ENCODE measurements around the gene PCSK2. TPM values are rescaled to one million over a fixed set of nuclear protein-coding genes. Genes with fewer than 3 reads are reported as not detected.

PCSK2 gene
- total RNA-seq, 1 donor from 2014 or later = 11.5 TPM

DNA sequence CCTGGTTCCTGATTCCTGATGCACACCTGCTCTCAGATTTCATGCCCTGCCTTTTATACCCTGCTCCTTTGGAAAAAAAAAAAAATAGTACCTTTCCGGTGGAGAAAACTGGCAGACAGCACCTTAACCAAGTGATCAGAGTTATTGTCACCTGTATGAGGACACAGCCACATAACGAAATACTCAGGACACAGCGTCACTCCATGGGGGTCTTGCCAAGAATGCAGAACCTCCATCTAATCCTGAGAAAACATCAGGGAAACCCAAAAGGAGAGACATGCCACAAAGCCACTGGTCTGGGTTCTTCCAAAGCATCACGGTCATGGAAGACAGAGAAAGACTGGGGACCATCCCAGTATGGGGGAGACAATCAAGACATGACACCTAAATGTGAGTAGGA, 275.3 kb downstream of the PCSK2 start:
- TF ChIP-seq, protein P1, sequence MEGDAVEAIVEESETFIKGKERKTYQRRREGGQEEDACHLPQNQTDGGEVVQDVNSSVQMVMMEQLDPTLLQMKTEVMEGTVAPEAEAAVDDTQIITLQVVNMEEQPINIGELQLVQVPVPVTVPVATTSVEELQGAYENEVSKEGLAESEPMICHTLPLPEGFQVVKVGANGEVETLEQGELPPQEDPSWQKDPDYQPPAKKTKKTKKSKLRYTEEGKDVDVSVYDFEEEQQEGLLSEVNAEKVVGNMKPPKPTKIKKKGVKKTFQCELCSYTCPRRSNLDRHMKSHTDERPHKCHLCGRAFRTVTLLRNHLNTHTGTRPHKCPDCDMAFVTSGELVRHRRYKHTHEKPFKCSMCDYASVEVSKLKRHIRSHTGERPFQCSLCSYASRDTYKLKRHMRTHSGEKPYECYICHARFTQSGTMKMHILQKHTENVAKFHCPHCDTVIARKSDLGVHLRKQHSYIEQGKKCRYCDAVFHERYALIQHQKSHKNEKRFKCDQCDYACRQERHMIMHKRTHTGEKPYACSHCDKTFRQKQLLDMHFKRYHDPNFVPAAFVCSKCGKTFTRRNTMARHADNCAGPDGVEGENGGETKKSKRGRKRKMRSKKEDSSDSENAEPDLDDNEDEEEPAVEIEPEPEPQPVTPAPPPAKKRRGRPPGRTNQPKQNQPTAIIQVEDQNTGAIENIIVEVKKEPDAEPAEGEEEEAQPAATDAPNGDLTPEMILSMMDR (IDR thresholded peaks at IDR 0.05; ENCODE audit: unreplicated experiment) = no peak
- no peaks in the 10 kb centered on the region for H3K9me3 Mint-ChIP-seq (ENCODE audit: low read depth)
- H3K4me3 Mint-ChIP-seq (ENCODE audit: low read depth) = no peak overlapping the region
- peaks cover 21% of the 10 kb centered on the region for H3K27me3 Mint-ChIP-seq
- no peak for DNase-seq (ENCODE audit: low spot score, unreplicated experiment)
- H3K4me1 Mint-ChIP-seq (ENCODE audit: low read depth) = peaks cover 1% of the 10 kb centered on the region
- no peaks in the 10 kb centered on the region for H3K36me3 Mint-ChIP-seq (ENCODE audit: insufficient read depth)
- H3K27ac Mint-ChIP-seq = no peak overlapping the region

DNA sequence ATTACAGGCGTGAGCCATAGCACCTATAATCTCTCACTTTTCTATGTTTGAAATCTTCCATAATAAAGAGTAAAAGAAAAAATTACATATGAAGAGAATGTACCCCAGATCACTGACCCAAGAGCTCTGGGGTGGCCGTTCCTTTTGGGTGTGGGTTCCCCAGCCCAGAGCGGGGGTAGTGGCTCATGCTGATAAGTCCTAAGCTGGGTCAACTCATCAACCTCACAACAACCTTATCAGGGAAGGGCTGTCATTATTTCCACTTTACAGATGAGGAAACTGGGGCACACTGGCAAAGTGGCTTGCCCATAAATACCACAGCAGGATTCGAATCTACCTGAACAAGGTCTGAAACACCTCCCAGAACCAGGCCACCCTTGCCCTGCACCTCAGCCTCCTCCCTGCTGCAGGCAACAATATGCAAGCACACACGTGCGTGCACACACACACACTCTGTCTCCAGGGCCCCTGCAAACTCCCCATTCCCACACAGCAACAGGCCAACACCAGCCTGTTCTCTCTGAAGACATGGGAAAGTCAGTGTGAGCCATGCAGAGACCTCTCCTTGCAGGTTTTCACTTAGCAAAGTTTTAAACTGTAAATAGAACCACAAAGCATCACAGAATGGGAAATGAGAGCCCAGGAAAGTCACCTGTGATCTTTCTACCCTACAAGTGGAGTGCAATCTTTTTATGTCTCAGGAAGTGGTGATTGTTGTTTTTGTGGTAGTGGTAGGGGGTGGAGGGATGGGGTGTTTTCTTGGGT, 276.6 kb downstream of the PCSK2 start:
- no peak for DNase-seq (ENCODE audit: low spot score, unreplicated experiment)
- Mint-ChIP-seq H3K4me3 (ENCODE audit: low read depth) (no peak overlapping the region), H3K9me3 (ENCODE audit: low read depth) (no peaks in the 10 kb centered on the region), H3K36me3 (ENCODE audit: insufficient read depth) (no peaks in the 10 kb centered on the region), H3K4me1 (ENCODE audit: low read depth) (peaks cover 1% of the 10 kb centered on the region), H3K27me3 (peaks cover 32% of the 10 kb centered on the region), H3K27ac (no peak overlapping the region)
- TF ChIP-seq, protein P1 (IDR thresholded peaks at IDR 0.05; ENCODE audit: unreplicated experiment) = no peak

DNA sequence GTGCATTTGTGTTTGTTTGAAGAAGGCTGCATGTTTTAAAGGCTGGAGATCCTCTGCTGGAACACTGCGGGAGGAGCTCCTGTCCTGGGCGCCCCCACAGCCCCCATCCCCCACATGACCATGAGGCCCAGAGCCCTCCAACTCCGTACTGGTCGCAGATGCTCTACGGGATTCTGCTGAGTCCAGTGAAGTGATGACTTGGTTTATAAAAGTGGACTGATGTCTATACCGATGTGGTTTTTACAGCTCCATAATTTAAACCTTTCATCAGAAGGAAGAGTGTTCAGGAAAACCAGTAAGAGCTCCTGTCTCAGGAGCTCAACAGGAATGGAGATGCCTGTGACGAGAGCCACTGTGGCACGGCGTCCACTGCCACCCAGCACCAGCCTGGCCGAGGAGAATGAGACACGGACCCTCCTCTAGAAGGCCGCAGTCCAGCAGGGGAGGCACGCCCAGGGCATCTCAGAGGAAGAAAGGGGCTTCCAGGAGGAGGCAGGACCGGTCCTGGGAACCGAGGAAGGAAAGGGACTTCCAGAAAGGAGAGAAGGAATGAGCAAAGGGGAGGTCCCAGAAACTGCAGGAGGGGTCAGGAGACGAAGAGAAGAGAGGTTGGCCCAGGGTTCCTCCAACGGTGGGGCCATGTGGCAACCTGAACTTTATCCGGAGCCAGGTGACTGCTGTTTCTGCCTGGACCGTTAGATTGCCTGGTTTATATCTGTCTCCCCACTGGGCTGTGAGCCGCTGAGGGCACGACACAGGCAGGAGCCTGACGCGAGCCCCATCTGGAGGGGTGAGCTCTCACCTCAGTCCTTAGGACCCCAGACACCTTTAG, 277.4 kb downstream of the PCSK2 start:
- TF ChIP-seq, protein P1 (IDR thresholded peaks at IDR 0.05; ENCODE audit: unreplicated experiment) = no peak
- Mint-ChIP-seq H3K27ac (no peak overlapping the region), H3K9me3 (ENCODE audit: low read depth) (no peaks in the 10 kb centered on the region), H3K4me3 (ENCODE audit: low read depth) (no peak overlapping the region), H3K27me3 (peaks cover 33% of the 10 kb centered on the region), H3K4me1 (ENCODE audit: low read depth) (peaks cover 1% of the 10 kb centered on the region), H3K36me3 (ENCODE audit: insufficient read depth) (no peaks in the 10 kb centered on the region)
- no peak for DNase-seq (ENCODE audit: low spot score, unreplicated experiment)

DNA sequence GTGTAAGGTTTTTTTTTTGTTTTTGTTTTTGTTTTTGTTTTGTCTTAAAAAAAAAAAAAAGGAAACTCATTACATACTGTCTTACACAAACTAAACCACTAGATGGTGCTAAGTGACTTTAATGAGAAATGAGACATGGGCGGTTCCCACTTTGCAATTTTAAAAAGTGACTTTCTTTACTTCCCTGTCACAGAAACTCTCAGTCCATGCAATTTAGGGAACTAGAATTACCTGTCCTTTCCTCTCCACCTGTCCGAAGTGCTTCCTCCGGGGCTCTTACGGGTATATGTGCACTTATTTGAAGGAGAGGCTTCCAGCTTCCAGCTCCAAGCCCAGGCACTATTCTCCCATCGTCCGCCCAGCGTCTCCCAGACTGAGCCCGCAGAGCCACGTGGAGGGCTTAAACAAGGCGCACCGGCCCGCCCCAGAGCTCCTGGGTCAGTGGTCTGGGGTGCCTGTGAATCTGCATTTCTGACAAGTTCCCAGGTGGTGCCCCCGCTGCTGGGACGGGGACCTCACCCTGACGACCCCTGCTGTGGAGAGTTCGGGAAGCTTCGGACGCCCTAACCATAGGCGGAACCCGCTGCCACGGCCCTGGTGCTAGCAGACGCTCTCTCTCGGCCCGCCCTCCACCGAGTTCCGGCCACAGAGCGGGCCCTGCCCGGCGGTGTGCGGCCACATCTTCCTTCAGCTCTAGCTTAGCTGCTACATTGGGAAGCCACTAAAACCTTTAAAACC, 278.2 kb downstream of the PCSK2 start:
- no peaks in the 10 kb centered on the region for H3K36me3 Mint-ChIP-seq (ENCODE audit: insufficient read depth)
- peaks cover 1% of the 10 kb centered on the region for H3K4me1 Mint-ChIP-seq (ENCODE audit: low read depth)
- peak overlapping the region; percentile 88 for H3K27ac Mint-ChIP-seq
- TF ChIP-seq, protein P1 (IDR thresholded peaks at IDR 0.05; ENCODE audit: unreplicated experiment) = peak; percentile 80
- H3K27me3 Mint-ChIP-seq = peaks cover 38% of the 10 kb centered on the region
- DNase-seq (ENCODE audit: low spot score, unreplicated experiment) = no peak
- H3K4me3 Mint-ChIP-seq (ENCODE audit: low read depth) = peak overlapping the region; percentile 70
- H3K9me3 Mint-ChIP-seq (ENCODE audit: low read depth) = no peaks in the 10 kb centered on the region

Measured in progenitor cell of endocrine pancreas (in vitro differentiated cells).